H1 (cell line): ENCODE data around the gene CCDC91. TPM values are rescaled to one million over a fixed set of nuclear protein-coding genes. Genes with fewer than 3 reads are reported as not detected.

ENCODE experiments used
- CBX5 ChIP-seq: fragments of 300-800, 300-1000 bp; sonication (generic); IDR thresholded peaks from 2 replicates; pipeline ENCODE4 v1.7.1; 2016; ENCODE audit warnings: antibody characterized with exemption, low read length, low read depth
- EP300 ChIP-seq, 2 experiments: IDR thresholded peaks; 1 replicate in 1 of 2; 2 replicates in 1 of 2; pipeline ENCODE4 v1.6.1; 2011 to 2012; ENCODE audit warnings: low read depth in 2 of 2, low read length in 2 of 2, mild to moderate bottlenecking in 2 of 2, borderline replicate concordance in 1 of 2, inconsistent platforms in 1 of 2, moderate library complexity in 1 of 2
- POU5F1 ChIP-seq: IDR thresholded peaks from 2 replicates; pipeline ENCODE4 v1.6.1; 2011; ENCODE audit warnings: low read depth, mild to moderate bottlenecking, low read length, moderate library complexity
- RFX5 ChIP-seq: IDR thresholded peaks from 2 replicates; pipeline ENCODE4 v1.6.1; 2011; ENCODE audit warnings: low read depth, low read length, improper control_type of control experiment, borderline replicate concordance
- RNF2 ChIP-seq: fragments of 200-900, 300-1000 bp; sonication (generic); IDR thresholded peaks from 2 replicates; pipeline ENCODE4 v1.7.1; 2016; ENCODE audit warnings: borderline replicate concordance, low read depth, mild to moderate bottlenecking, antibody characterized with exemption, low read length; ENCODE audit not compliant: poor library complexity, severe bottlenecking; ENCODE audit errors: missing control alignments
- SUZ12 ChIP-seq: fragments of 200-600 bp; sonication (generic); IDR thresholded peaks from 2 replicates; pipeline ENCODE4 v1.6.1; 2012; ENCODE audit warnings: mild to moderate bottlenecking, inconsistent platforms, low read length, moderate library complexity, mixed read lengths
- TAF1 ChIP-seq: IDR thresholded peaks from 2 replicates; pipeline ENCODE4 v1.6.1; 2011; ENCODE audit warnings: mild to moderate bottlenecking, low read depth, low read length
- TCF12 ChIP-seq: IDR thresholded peaks from 2 replicates; pipeline ENCODE4 v1.6.1; 2011; ENCODE audit warnings: low read depth, mild to moderate bottlenecking, low read length
- ZNF274 ChIP-seq: IDR thresholded peaks from 2 replicates; pipeline ENCODE4 v1.7.0; 2012; ENCODE audit warnings: low read length, borderline replicate concordance; ENCODE audit errors: extremely low read depth
- polyA plus RNA-seq, 7 experiments: library from polyadenylated mRNA; depleted of rRNA in 3 of 7; stranded (reverse) in 5 of 7; unstranded in 2 of 7; fragments of >200 nt in 5 of 7; fragments of 200-250 nt in 2 of 7; gene quantifications; 1 replicate in 5 of 7; 2 replicates in 1 of 7; 4 replicates in 1 of 7; pipeline versions ENCODE4 v1.2.1 to v1.2.3, GENCODE V29; 2011 to 2013; ENCODE audit warnings: missing spikeins in 2 of 7, mixed read lengths in 2 of 7
- total RNA-seq: library from RNA; stranded (reverse); fragmentation: NEBNext Ultra II Directional; extraction: Animal tissue kit (Norgen Biotek cat#: 25700); gene quantifications from 2 replicates; pipeline ENCODE4 v1.2.1, GENCODE V29; 2021
- TF ChIP-seq, protein P1 (sequence below): fragments of 300-600 bp; sonication (generic); IDR thresholded peaks from 2 replicates; pipeline ENCODE4 v1.7.1; 2012; ENCODE audit warnings: low read length, moderate library complexity, mild to moderate bottlenecking, inconsistent platforms; ENCODE audit not compliant: insufficient replicate concordance

Gene CCDC91
- total and polyA plus RNA-seq, 2 of the 8 experiments (the other 6 are each of a cell fraction or from before 2014, with no cell fraction given) = 8.6 to 23.1 TPM

GRCh38 chr12:28268608-28269229 lies 78.5 kb downstream of the CCDC91 start (continued):
- TF ChIP-seq, protein P1, sequence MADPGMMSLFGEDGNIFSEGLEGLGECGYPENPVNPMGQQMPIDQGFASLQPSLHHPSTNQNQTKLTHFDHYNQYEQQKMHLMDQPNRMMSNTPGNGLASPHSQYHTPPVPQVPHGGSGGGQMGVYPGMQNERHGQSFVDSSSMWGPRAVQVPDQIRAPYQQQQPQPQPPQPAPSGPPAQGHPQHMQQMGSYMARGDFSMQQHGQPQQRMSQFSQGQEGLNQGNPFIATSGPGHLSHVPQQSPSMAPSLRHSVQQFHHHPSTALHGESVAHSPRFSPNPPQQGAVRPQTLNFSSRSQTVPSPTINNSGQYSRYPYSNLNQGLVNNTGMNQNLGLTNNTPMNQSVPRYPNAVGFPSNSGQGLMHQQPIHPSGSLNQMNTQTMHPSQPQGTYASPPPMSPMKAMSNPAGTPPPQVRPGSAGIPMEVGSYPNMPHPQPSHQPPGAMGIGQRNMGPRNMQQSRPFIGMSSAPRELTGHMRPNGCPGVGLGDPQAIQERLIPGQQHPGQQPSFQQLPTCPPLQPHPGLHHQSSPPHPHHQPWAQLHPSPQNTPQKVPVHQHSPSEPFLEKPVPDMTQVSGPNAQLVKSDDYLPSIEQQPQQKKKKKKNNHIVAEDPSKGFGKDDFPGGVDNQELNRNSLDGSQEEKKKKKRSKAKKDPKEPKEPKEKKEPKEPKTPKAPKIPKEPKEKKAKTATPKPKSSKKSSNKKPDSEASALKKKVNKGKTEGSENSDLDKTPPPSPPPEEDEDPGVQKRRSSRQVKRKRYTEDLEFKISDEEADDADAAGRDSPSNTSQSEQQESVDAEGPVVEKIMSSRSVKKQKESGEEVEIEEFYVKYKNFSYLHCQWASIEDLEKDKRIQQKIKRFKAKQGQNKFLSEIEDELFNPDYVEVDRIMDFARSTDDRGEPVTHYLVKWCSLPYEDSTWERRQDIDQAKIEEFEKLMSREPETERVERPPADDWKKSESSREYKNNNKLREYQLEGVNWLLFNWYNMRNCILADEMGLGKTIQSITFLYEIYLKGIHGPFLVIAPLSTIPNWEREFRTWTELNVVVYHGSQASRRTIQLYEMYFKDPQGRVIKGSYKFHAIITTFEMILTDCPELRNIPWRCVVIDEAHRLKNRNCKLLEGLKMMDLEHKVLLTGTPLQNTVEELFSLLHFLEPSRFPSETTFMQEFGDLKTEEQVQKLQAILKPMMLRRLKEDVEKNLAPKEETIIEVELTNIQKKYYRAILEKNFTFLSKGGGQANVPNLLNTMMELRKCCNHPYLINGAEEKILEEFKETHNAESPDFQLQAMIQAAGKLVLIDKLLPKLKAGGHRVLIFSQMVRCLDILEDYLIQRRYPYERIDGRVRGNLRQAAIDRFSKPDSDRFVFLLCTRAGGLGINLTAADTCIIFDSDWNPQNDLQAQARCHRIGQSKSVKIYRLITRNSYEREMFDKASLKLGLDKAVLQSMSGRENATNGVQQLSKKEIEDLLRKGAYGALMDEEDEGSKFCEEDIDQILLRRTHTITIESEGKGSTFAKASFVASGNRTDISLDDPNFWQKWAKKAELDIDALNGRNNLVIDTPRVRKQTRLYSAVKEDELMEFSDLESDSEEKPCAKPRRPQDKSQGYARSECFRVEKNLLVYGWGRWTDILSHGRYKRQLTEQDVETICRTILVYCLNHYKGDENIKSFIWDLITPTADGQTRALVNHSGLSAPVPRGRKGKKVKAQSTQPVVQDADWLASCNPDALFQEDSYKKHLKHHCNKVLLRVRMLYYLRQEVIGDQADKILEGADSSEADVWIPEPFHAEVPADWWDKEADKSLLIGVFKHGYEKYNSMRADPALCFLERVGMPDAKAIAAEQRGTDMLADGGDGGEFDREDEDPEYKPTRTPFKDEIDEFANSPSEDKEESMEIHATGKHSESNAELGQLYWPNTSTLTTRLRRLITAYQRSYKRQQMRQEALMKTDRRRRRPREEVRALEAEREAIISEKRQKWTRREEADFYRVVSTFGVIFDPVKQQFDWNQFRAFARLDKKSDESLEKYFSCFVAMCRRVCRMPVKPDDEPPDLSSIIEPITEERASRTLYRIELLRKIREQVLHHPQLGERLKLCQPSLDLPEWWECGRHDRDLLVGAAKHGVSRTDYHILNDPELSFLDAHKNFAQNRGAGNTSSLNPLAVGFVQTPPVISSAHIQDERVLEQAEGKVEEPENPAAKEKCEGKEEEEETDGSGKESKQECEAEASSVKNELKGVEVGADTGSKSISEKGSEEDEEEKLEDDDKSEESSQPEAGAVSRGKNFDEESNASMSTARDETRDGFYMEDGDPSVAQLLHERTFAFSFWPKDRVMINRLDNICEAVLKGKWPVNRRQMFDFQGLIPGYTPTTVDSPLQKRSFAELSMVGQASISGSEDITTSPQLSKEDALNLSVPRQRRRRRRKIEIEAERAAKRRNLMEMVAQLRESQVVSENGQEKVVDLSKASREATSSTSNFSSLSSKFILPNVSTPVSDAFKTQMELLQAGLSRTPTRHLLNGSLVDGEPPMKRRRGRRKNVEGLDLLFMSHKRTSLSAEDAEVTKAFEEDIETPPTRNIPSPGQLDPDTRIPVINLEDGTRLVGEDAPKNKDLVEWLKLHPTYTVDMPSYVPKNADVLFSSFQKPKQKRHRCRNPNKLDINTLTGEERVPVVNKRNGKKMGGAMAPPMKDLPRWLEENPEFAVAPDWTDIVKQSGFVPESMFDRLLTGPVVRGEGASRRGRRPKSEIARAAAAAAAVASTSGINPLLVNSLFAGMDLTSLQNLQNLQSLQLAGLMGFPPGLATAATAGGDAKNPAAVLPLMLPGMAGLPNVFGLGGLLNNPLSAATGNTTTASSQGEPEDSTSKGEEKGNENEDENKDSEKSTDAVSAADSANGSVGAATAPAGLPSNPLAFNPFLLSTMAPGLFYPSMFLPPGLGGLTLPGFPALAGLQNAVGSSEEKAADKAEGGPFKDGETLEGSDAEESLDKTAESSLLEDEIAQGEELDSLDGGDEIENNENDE = no peak
- TF ChIP-seq EP300 (IDR thresholded peaks at IDR 0.05; ENCODE audit: borderline replicate concordance in 1 of 2, low read depth in 2 of 2, low read length in 2 of 2) (no peak), TAF1 (no peak), RFX5 (no peak), ZNF274 (no peak), SUZ12 (no peak), RNF2 (no peak), POU5F1 (no peak), CBX5 (no peak), TCF12 (no peak)
